Measurements from ENCODE around the gene LIPC.

The LIPC gene

DNA sequence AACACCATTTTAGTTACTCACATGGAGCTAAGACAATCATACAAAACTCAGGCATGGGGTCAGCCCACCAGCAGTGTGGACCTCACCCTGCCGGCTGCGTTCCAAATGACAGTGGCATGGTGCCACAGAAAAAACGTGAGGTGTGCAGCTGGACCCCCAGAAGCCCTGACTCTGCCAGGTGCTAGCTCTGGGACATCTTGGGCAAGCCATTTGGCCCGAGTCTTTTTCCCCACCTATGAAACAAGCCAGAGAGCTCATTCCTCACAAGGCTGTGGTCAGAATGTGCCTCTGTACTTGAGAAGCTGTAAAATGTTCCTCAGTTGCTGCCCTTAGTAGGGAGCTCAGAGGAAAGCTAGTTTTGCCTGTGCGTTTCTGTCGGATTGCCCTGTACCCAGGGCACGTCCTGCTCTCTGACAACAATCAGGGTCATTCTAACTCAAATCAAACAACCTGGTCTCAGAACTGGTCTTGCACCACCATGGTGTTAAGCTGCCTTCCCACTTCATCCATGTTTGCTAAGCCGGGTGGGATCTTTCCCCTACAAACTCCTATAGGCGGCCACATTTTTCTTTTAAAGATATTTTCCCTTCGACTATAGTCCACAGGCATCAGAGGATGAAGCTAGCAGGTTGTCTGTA lies 44.9 kb downstream of the LIPC start:
- no peak for DNase-seq

DNA sequence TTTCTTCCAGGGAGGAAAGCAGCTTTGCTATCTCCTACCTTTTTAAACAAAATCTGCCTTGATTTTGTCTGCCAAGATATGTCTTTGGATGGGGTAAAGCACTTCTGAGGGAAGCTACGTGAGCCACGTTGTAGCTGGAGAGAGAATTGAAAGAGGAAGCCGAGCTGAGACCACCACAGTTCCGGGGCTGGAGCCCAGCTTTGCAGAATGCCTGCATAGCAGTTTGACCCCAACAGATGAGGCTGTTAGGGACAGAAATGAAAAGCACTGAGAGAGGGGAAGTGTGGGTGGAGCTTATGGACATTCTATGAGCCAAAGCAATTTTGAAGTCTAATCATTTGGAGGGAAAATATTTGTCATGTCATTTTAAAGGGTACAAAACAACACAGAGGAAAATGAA lies 45.4 kb downstream of the LIPC start:
- DNase-seq = no peak

DNA sequence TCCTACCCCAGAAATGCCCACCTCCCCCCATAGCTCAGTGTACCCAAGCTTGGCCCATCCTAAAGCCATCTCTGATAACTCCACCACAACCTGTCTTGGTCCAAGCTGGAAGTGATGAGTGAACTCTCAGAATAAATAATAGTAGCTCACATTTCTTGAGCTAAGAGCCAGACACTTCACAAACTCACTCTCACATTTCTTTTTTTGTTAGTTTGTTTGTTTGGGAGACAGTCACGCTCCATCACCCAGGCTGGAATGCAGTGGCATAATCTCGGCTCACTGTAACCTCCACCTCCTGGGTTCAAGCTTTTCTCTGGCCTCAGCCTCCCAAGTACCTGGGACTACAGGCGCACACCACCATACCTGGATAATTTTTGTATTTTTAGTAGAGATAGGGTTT lies 46.2 kb downstream of the LIPC start:
- DNase-seq = no peak

DNA sequence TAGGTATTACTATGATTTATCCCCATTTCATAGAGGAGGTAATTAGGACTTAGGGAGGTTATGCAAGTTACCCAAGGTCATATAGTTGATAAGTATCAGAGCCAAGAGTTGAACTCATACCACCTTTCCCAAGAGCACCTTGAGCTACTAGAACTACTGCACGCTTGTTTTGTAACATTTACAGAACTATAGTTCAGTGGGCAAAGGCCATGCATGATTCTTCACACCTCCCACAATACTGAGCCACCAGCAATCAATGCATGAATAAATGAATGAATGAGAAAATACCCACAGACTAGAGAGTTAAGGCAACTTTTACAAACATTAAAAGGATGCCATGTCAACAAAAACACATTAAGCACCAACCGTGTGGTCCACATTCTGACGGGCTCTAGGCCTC lies 46.8 kb downstream of the LIPC start:
- no peak for DNase-seq

DNA sequence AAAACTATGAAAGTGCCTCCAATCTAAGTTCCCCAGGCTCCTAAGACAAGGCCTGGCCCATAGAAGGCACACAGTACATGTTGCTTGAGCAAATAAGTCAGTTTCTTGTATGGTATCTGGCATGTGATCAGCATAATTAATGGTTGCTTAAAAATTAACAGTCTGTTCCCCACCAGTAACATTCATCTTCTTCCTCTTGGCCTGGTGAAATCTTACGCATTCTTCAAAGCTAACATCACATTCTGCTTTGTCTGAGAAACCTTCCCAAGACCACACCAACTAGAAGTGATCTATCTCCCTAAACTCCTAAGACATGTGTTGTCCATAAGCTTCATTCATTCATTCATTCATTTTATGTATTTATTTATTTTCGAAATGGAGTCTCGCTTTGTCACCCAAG lies 48.1 kb downstream of the LIPC start:
- no peak for DNase-seq

DNA sequence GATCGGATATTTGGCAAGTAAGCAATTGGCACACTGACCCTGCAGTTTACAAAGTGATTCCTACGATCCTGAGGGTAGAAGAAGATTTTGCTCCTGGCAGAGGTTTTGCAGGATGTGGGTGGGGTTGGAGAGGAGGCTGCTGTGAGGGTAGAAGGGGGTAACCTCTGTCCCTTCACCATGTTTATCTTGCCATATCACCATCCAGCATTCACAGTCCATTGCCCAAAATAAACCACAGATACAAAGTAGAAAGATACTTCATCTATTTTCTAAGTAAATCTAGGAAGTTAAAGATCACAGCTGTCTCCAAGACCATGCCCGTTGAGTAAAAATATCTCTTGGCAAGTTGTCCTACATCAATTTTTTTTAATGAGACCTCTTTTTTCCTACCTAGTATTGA lies 51.6 kb downstream of the LIPC start:
- DNase-seq = no peak

DNA sequence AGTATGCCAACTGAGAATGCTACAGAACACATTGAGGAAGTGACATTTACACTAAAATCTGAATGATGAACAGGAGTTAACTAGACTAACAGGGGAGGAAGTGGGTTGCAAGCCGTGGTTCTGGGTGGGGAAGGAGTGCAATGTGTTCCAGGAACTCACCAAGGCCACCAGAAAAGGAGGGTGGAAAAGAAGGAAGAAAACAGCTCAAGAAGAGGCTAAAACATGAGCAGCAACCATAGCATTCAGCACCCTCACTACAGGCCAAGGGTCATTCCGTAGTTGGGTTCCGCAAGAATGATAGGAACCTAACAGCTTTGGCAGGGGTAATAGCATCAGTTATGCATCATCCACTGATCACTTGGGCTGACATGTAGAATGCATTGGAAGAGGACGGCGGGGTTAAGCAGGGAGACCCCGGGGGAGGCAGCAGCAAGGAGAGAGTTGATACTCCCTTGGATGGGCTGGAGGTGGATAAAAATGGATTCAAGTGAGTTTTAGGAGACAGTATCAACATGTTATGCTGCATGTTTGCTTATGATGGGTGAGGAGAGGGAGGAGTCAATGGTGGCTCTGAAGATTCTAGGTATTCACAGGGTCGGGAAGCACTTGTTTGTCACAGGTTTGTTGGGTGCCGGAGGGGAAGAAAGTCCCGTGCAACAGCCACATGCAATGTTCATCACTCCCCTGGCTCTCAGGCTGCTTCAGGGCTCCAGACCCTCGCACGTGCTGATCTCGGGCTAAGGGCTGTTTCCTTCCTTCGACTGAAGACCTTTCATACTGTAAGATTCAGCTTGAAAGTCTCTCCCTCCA lies 53.2 kb downstream of the LIPC start:
- DNase-seq = no peak

DNA sequence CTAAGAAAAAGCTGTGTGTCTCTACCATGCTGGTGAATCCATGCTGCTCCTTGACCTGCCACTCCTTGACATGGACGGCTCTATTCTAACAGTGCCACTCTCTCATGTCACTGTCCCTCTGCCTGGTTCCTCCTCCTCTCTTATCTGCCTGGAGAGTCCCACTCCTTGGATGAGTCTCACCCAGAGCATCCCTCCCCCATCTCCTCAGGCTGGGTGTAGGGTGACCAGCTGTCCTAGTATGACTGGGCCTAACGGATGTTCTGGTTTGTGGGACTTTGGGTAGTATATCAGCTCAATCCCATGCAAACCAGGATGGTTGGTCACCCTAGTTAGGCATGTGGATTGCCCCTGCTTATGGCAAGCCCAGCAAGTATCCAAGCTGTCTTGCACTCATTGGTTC lies 54.3 kb downstream of the LIPC start:
- no peak for DNase-seq

DNA sequence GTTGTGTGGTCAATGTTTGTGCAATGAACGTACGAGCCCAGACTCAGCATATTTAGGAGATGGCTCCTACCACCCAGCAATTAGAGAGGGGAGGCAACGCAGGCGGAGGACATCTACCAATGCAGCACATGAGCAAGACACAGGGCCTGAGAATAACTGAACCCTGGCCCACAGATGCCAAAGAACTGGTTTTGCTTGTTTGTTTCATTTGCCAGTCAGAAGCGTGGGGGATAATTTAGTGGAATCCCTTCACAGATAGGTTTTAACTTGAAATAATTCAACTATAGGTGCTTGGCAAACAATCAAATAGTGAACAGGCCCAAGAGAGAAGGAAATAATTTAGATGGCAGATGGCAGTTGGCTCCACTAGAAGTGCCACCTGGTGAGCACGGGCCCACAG lies 54.8 kb downstream of the LIPC start:
- DNase-seq = no peak

DNA sequence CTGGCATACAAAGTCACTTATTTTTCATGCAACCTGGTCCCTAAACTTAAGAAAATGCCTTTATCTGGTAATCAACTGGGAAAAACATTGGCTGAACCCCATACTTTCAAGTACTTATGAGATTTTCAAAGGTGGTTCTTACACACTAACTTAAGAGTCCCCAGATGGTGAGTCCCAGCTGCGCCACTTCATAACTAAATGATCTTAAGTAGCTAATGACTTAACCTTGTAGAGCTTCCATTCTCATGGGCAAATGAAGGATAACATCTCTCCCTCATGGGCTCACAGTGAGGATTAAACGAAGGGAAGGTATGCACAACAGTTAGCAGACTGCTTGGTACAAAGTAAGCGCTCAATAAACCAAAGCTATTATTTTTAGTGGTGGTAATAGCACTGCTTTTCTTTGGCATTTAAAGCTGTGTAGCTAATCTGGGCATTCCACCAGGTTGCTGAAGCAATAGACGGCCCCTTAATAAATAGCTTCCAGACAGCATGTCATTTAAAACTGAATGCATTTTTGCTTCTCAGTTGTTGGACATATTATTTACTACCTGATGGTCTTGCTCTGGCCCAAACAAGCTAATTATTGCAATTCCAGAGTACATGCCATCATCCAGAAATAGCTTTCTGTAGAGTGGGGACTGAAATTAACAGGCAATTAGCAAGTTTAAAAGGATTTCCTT lies 55.4 kb downstream of the LIPC start:
- no peak for DNase-seq

DNA sequence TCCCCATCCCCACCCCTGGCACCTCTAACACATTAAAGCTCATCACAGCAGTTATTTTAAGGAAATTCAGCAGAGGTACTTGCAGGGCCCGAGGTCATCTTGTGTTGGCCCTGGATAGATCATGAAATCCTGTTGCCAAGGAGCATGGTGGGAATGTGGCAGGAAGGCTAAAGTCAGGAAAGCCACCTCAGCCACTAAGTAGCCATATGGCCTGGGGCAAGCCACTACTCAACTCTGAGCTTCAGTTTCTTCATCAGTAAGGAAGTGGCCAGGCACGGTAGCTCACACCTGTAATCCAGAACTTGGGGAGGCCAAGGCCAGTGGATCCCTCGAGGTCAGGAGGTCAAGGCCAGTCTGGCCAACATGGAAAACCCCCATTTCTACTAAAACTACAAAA lies 55.9 kb downstream of the LIPC start:
- DNase-seq = no peak

DNA sequence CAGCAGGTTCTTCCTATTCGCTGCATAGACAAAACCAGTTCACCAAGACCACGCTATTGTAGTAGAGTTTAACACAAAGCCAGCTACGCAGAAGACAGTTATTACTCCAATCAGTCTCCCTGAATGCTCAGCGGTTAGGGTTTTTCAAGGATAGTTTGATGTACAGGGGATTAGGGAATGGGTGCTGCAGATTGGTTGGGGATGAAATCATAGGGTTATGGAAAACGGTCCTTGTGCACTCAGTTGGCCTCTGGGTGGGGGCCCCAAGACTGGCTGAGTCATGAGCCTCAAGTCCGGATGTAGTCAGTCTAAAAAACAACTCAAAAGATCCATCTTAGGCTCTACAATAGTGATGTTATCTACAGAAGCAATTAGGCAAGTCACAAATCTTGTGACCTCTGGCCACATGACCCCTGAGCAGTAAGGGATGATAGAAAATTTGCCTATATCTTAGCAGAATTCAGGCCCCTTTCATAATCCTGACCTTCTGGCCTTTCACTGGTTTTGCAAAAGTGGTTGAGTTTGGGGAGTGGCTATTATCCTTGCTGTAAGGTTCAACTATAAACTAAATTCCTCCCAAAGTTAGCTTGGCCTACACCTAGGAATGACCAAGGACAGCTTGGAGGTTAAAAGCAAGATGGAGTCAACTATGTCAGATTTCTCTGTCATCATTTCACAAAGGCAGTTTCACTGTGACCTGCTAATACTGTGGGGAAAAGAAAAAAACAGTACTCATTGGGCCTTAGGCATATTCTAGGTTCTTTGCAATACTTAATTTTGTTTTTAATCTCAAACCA lies 57.7 kb downstream of the LIPC start:
- no peak for DNase-seq

DNA sequence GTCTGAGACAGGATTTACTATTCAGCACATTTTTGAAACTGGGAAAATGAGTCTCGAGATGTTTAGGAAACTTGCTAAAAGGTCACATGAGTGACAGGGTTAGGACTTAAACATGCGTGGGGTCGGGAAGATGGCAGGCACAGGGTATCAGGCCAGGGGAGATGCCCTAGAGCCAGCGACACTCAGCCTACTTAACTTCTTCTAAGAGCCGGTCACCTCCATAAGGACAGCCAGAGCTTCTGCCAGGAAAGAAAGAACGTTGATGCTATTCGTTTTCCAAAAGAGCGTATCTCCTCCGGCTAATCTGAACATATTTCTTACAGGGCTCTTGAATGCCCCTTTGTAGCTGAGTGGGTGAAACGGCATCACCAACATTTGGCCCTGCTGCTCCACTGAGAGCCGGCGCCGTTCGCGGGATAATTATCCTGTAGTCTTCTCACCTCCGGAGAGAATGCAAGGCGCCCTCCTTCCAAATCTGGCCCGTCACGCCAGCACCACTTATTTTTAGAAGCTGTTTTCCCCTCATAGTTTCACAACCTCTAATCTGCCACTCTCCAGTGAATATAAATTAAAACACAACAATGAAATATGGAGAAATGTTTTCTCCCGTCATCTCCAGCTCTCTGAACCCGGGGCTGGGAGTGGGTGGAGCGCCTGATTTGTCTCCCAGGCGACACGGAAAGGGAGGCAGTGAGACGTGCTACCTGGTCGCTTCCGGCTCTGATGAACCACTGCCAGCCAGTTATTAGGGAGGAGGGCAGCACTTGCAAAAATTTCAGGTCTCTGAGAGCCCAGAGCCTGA lies 58.5 kb downstream of the LIPC start:
- no peak for DNase-seq

DNA sequence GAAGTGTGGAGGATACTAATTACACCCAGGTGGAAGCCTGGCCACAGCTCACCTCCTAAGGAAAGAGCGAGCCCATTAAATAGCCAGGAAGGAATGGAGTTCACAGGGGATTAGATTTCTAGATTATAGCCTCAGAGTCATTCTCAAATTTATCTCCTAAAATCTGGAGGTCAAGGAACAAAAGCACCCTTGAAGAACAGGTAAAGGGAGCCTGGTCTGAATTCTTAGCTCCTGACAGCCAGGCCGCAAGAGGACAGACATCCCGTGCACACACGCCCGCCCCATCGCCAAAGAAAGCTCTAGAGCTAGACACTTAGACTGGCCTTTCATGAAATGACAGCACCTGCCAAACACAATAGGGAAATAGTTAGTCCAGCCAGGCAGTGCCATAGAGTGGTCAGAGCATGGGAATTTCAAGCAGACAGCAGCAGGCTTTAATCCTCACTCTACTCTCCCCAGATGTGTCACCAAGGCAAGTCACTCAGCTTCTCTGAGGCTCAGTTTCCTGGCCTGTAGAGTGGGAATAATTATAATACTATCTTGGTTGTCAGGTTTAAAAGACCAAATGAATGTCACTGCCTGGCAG lies 59.2 kb downstream of the LIPC start:
- no peak for DNase-seq

DNA sequence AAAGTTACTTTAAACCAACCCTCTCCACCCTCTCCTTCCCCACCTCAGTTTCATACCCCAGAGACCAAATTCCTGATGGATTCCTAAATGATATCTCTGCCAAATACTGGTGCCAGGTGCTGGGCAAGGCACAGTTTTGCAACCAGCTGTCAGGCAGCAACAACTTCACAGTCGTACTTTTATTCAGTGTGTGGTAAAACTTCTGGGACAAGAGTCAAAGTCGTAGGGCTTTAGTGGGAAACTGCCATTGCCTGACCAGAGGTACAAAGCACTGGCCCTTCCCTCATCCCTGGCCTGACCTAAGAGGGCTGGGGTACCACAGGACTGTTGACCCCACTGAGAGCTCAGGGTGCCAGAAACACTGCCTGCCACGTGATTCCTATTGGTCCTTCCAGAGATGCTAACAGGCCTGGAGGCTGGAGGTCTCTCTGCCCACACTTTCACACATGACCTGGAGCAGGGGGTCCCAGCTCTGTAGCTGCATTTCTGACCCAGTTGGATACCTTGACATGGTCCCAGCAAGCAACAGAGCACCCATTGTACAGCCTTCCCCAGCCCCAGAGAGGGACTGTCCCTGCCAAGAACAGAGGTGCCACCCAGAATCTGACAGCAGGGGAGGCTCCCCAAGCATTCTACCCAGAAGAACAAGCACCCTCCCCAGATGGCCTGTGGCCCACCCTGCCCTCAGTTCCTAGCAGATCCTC lies 59.9 kb downstream of the LIPC start:
- DNase-seq = no peak

DNA sequence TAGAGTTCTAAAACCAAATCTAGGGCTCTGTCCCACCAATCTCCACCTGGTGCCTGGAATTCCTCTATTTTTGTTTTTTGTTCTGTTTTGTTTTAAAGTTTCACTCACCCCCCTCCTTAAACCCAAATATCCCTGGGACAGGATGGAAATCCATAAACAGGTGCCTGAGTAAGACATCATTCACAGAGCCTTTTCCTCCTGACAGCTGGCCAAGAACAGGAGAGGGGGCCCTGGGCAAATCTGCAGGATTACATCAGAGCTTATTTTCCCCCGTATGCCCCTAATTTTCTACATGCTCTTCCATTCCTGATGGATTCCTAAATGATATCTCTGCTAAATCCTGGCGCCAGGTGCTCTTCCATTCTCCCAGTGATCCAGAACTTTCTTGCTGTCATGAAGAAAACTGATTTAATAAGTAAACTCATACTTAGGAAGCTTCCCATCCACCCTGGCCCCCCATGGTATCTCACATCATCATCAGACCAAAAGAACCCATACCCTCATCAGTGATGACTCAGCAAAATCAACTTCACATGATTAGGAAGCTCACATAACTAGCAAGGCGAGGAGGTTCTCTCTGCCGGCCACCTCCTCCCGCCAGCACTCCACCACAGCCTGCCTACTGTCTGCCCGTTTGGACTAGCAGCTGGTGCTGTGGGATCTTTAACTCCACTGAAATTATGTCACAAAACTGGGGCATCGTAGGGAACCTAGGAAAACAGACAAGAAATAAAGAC lies 61.0 kb downstream of the LIPC start:
- no peak for DNase-seq

DNA sequence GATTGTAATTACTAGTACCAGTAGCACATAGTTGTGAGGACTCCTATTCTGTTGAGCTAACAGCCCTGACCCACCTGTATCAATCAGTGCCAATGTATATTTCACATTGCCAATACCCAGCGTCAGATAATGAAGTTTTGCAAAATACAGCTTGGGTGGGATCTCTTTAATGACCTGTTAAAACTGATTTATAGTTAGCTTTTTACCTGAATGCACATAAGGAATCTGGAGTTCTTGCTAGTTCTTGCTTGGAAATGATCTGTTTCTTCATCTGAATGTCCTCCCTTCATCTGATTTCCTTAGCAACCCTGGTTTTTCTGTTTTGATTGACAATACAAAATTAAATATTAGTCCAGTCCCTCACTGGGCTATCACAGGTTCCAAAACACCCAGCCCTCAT lies 62.8 kb downstream of the LIPC start:
- no peak for DNase-seq

DNA sequence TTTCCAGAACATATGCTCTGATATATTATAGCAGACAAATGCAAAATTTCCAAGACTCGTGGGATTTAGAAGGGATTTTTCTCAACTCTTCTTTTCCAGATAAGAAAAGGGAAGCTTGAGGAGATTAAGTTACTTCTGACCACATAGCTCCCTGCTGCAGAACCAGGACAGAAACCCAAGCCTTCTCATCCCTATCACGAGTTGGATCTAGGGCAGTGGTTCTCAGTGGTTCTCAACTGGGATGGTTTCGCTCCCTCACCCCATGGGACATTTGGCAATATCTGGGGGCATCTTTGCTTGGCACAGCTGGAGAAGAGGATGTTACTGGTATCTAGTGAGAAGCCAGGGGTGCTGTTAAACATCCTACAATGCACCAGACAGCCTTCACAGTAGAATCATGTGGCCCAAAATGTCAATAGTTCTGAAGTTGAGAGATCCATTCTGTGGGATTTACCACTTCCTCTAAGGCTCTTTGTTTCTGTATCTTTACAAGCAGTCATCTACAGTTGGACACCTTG lies 64.2 kb downstream of the LIPC start:
- no peak for DNase-seq

DNA sequence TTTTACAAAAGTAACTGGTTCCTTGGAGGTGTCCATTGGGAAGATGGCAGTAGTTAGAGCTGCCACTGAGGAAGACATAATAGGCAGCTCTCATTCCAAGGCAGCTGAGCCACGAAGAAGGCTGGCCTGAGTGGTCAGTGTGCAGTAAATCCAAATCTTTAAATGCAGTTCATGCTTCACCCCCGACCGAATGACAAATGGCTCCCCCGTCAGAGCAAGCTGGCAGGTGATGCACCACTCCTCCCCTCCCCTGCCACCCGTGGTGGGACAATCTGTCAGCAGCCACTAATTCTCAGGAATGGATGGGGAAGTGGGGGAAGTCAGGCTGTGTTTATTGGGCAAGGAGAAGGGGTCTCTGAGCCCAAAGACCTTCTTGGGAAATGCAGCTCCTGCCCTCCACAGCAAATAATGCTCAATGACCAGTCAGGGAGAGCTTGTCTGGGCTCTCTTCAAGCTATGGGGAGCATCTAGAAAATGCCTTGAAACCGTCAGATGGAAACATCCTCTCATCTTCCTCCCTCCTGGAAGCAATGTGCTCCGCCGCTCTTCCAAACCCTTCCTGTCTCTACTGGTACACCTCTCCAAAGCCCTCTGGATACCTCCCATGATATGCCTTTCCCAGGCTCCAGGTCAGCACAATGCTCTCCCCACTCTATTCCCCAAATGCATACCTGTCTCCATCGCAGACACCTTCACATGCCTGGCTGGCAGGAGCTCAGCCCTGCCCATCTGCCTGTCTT lies 65.4 kb downstream of the LIPC start:
- DNase-seq = no peak

Measured in activated T-cell treated with anti-CD3 and anti-CD28 coated beads, Interleukin-2, amount 50 U/mL, for 48 hours (primary cell).